Measurements from ENCODE around the gene GMDS. TPM values are rescaled to one million over a fixed set of nuclear protein-coding genes. Genes with fewer than 3 reads are reported as not detected.

Gene GMDS
- total and polyA plus RNA-seq, 2 donors (not counting 1 experiment from before 2014, with no cell fraction given), result 12.7 to 34.5 TPM

DNA sequence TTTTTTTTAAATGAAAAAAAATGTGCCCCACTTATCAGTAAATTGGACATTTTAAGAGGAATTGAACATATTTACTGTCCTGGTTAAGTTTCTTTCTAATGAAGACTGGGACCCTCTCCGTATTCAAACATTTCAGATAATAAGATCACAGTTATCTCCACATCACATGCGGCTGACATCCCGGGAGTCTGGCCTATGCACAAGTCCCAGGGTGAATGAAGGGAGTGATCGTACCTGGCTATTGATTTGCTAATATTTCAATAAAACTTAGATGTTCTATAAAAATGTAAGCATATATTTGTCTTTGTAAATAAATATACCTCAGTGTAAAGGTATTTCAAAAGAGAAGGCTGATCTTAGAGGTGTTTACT is 577.6 kb downstream of the GMDS start:
- H4K20me1 ChIP-seq (ENCODE audit: control insufficient read depth, extremely low read depth, insufficient read depth, low read length), result no peaks in the 10 kb centered on the region
- H3K36me3 ChIP-seq (ENCODE audit: control insufficient read depth, insufficient read depth, low read length), result no peaks in the 10 kb centered on the region
- TF ChIP-seq EZH2 (IDR thresholded peaks at IDR 0.05; ENCODE audit: low read length, missing control alignments) (no peak), CTCF (conservative IDR thresholded peaks at IDR 0.05 in 1 of 2, IDR thresholded peaks at IDR 0.05 in 1 of 2; ENCODE audit: low read depth in 1 of 2, low read length in 2 of 2) (no peak)
- no peak overlapping the region for H3K4me3 ChIP-seq (replicated peaks in 1 of 4; ENCODE audit: control extremely low read depth in 1 of 4, insufficient read depth in 1 of 4, low read depth in 3 of 4, low read length in 4 of 4)
- no peak for DNase-seq (ENCODE audit: low read depth in 2 of 2)
- H3K4me1 ChIP-seq (ENCODE audit: control insufficient read depth, extremely low read depth, insufficient read depth, low read length), result no peaks in the 10 kb centered on the region
- no peaks in the 10 kb centered on the region for H3K27me3 ChIP-seq (ENCODE audit: control insufficient read depth, insufficient read depth, low read length)
- no peak overlapping the region for H3K9ac ChIP-seq (ENCODE audit: insufficient read depth, low read length)
- no peak overlapping the region for H3K4me2 ChIP-seq (ENCODE audit: extremely low read depth, insufficient read depth, low read length)
- H2AFZ ChIP-seq (ENCODE audit: low read length), result no peak overlapping the region
- no peaks in the 10 kb centered on the region for H3K9me3 ChIP-seq (ENCODE audit: control insufficient read depth, insufficient read depth, low read depth, low read length)
- H3K27ac ChIP-seq (ENCODE audit: insufficient read depth, low read length), result no peak overlapping the region
- no peaks in the 10 kb centered on the region for H3K79me2 ChIP-seq (ENCODE audit: control insufficient read depth, insufficient read depth, low read length)

DNA sequence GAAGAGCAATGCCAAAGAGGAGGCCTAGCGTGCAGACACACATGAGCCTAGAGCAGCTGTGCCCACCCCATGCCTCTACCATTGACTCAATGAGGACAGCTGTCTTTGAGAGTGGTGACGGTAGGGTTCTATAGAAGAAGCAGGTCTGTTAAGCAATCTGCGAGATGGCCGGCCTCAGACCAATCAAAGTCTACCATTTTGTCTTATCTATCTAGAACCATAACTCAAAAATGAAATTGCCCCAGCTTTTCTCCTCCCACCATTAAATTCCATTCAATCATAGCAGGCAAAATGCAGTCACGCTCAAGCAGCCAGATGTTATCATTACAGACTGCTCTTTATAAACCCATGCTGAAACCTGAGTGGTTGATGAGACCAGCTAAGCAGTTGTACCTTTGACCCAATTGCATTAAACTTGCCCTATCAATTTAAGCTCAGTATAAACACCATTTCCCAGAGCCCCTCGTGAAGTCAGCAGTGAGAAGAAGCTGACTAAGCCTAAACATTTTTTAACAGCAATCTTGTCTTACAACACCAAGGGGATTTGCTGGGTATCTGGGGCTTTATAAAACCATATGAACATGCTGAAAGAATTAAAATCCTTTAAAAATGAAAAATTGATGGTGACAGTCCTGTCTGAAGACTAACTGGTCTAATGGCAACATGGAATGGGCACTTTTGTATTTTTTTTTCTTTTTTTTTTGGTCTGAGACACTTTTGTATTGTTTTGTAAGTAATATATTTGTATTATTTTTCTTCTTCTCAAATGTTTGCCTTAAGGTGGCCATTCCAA is 578.2 kb downstream of the GMDS start:
- Histone ChIP-seq H3K36me3 (ENCODE audit: control insufficient read depth, insufficient read depth, low read length) (no peaks in the 10 kb centered on the region), H3K4me1 (ENCODE audit: control insufficient read depth, extremely low read depth, insufficient read depth, low read length) (no peaks in the 10 kb centered on the region), H3K79me2 (ENCODE audit: control insufficient read depth, insufficient read depth, low read length) (no peaks in the 10 kb centered on the region), H3K27me3 (ENCODE audit: control insufficient read depth, insufficient read depth, low read length) (no peaks in the 10 kb centered on the region), H3K9ac (ENCODE audit: insufficient read depth, low read length) (no peak overlapping the region), H3K27ac (ENCODE audit: insufficient read depth, low read length) (no peak overlapping the region), H3K4me3 (replicated peaks in 1 of 4; ENCODE audit: control extremely low read depth in 1 of 4, insufficient read depth in 1 of 4, low read depth in 3 of 4, low read length in 4 of 4) (no peak overlapping the region), H3K9me3 (ENCODE audit: control insufficient read depth, insufficient read depth, low read depth, low read length) (no peaks in the 10 kb centered on the region), H4K20me1 (ENCODE audit: control insufficient read depth, extremely low read depth, insufficient read depth, low read length) (no peaks in the 10 kb centered on the region), H2AFZ (ENCODE audit: low read length) (no peak overlapping the region), H3K4me2 (ENCODE audit: extremely low read depth, insufficient read depth, low read length) (no peak overlapping the region)
- DNase-seq (ENCODE audit: low read depth in 2 of 2), result peak; percentile 8 to 58
- no peak for TF ChIP-seq CTCF (conservative IDR thresholded peaks at IDR 0.05 in 1 of 2, IDR thresholded peaks at IDR 0.05 in 1 of 2; ENCODE audit: low read depth in 1 of 2, low read length in 2 of 2)
- TF ChIP-seq EZH2 (IDR thresholded peaks at IDR 0.05; ENCODE audit: low read length, missing control alignments), result no peak

- no peak overlapping the region for H2AFZ ChIP-seq (ENCODE audit: low read length)
Observed at GRCh38 chr6:1665214-1665613, 580.2 kb downstream of the GMDS start.

More at GRCh38 chr6:1665214-1665613, 580.2 kb downstream of the GMDS start:
- Histone ChIP-seq H3K4me3 (replicated peaks in 1 of 4; ENCODE audit: control extremely low read depth in 1 of 4, insufficient read depth in 1 of 4, low read depth in 3 of 4, low read length in 4 of 4) (no peak overlapping the region), H3K4me2 (ENCODE audit: extremely low read depth, insufficient read depth, low read length) (no peak overlapping the region), H3K27me3 (ENCODE audit: control insufficient read depth, insufficient read depth, low read length) (no peaks in the 10 kb centered on the region), H3K79me2 (ENCODE audit: control insufficient read depth, insufficient read depth, low read length) (no peaks in the 10 kb centered on the region), H4K20me1 (ENCODE audit: control insufficient read depth, extremely low read depth, insufficient read depth, low read length) (no peaks in the 10 kb centered on the region), H3K27ac (ENCODE audit: insufficient read depth, low read length) (no peak overlapping the region), H3K4me1 (ENCODE audit: control insufficient read depth, extremely low read depth, insufficient read depth, low read length) (no peaks in the 10 kb centered on the region), H3K36me3 (ENCODE audit: control insufficient read depth, insufficient read depth, low read length) (no peaks in the 10 kb centered on the region), H3K9me3 (ENCODE audit: control insufficient read depth, insufficient read depth, low read depth, low read length) (no peaks in the 10 kb centered on the region), H3K9ac (ENCODE audit: insufficient read depth, low read length) (no peak overlapping the region)
- no peak for DNase-seq (ENCODE audit: low read depth in 2 of 2)
- TF ChIP-seq EZH2 (IDR thresholded peaks at IDR 0.05; ENCODE audit: low read length, missing control alignments) (no peak), CTCF (conservative IDR thresholded peaks at IDR 0.05 in 1 of 2, IDR thresholded peaks at IDR 0.05 in 1 of 2; ENCODE audit: low read depth in 1 of 2, low read length in 2 of 2) (no peak)

Measured in fibroblast of lung (primary cell).